ENCODE measurements around the gene USH2A.

DNA sequence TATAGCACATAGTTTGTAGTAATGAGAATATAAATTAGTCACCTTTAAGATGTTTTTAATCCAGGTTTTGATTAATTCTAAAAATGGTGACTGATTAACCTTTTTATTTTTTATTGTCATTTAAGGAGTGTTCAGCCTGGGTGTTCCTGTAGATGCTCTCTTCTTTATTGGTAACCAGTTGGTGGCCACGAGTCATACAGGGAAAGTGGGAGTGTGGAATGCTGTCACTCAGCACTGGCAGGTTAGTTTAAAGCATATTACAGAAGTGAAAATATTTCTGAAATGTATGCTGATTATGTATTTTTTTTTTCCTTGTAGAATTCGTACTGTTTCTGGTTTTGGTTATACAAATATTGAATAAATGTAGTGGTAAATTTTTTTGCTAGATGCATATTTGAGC lies 828.0 kb downstream of the USH2A start:
- TF ChIP-seq CTCF (IDR thresholded peaks at IDR 0.05) = no peak
- TF ChIP-seq IRF3 (IDR thresholded peaks at IDR 0.05; ENCODE audit: low read depth, low read length) = no peak
- no peak for TF ChIP-seq TAF1 (IDR thresholded peaks at IDR 0.05; ENCODE audit: borderline replicate concordance, low read depth, low read length)
- no peak for TF ChIP-seq POLR2AphosphoS5 (IDR thresholded peaks at IDR 0.05; ENCODE audit: low read depth, low read length)
- TF ChIP-seq, protein P1, sequence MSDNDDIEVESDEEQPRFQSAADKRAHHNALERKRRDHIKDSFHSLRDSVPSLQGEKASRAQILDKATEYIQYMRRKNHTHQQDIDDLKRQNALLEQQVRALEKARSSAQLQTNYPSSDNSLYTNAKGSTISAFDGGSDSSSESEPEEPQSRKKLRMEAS (IDR thresholded peaks at IDR 0.05; ENCODE audit: low read depth) = no peak
- TF ChIP-seq RCOR1 (IDR thresholded peaks at IDR 0.05; ENCODE audit: low read length) = no peak
- TF ChIP-seq, protein P2, sequence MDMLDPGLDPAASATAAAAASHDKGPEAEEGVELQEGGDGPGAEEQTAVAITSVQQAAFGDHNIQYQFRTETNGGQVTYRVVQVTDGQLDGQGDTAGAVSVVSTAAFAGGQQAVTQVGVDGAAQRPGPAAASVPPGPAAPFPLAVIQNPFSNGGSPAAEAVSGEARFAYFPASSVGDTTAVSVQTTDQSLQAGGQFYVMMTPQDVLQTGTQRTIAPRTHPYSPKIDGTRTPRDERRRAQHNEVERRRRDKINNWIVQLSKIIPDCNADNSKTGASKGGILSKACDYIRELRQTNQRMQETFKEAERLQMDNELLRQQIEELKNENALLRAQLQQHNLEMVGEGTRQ (IDR thresholded peaks at IDR 0.05; ENCODE audit: borderline replicate concordance, low read depth, low read length) = no peak
